Heart right ventricle (tissue), 16 donors: Measurements from ENCODE around the gene IDH3B. TPM values are rescaled to one million over a fixed set of nuclear protein-coding genes. Genes with fewer than 3 reads are reported as not detected.

Source experiments
- ATAC-seq, 8 donors: fragments of 200-7000 bp; cut with Tn5 transposase; one replicate each; pipeline ENCODE4 v1.9.1; 2020; ENCODE audit warnings: mild to moderate bottlenecking in 8 of 8, moderate library complexity in 8 of 8, moderate number of reproducible peaks in 1 of 8
- DNase-seq, 2 donors: peaks; one replicate each; pipeline ENCODE4 v3.0.0-alpha.2; 2020
- H3K27ac ChIP-seq, 10 donors: fragments of 200-600 bp; sonication (generic) in 2 of 10; one replicate each; pipeline versions ENCODE4 v1.5.0 to v1.8.0; 2020 to 2022; ENCODE audit warnings: mild to moderate bottlenecking in 3 of 10
- H3K27me3 ChIP-seq, 7 donors: fragments of 200-600 bp; one replicate each; pipeline ENCODE4 v1.8.0; 2021 to 2022; ENCODE audit warnings: mild to moderate bottlenecking in 2 of 7
- H3K36me3 ChIP-seq, 9 donors: fragments of 200-600 bp; sonication (generic) in 1 of 9; one replicate each; pipeline versions ENCODE4 v1.5.0 to v1.8.0; 2020 to 2022; ENCODE audit warnings: mild to moderate bottlenecking in 2 of 9
- H3K4me1 ChIP-seq, 9 donors: fragments of 200-600 bp; sonication (generic) in 1 of 9; one replicate each; pipeline versions ENCODE4 v1.5.0 to v1.8.0; 2020 to 2022; ENCODE audit warnings: mild to moderate bottlenecking in 4 of 9
- H3K4me3 ChIP-seq, 10 donors: fragments of 200-600 bp; sonication (generic) in 2 of 10; one replicate each; pipeline versions ENCODE4 v1.5.0 to v1.8.0; 2020 to 2022; ENCODE audit warnings: mild to moderate bottlenecking in 7 of 10, moderate library complexity in 2 of 10
- H3K9me3 ChIP-seq, 11 donors: fragments of 200-600 bp in 10 of 11; sonication (generic) in 2 of 11; one replicate each; pipeline versions ENCODE4 v1.5.0 to v1.8.0; 2013 to 2022; ENCODE audit warnings: mild to moderate bottlenecking in 2 of 11, control low read depth in 1 of 11, moderate library complexity in 1 of 11
- CTCF ChIP-seq, 9 donors: fragments of 200-600 bp; sonication (generic) in 2 of 9; IDR thresholded peaks; one replicate each; pipeline versions ENCODE4 v1.5.0 to v1.8.0; 2021 to 2022; ENCODE audit warnings: antibody characterized with exemption in 9 of 9, mild to moderate bottlenecking in 5 of 9, moderate library complexity in 1 of 9
- WGBS, 2 donors: extraction: QIAGEN DNeasy Blood & Tissue Kit; methylation state at CpG; one replicate each; pipeline ENCODE4 v1.1.7; 2013; ENCODE audit warnings: inconsistent platforms in 1 of 2; 5-methylcytosine and 5-hydroxymethylcytosine counted together
- intact Hi-C, 10 donors: fragments of 100-400 bp; cut with DNase I; formaldehyde crosslinking; loops; one replicate each; pipeline versions ENCODE4 v1.11.1 to v1.14.2; 2022
- polyA plus RNA-seq, 2 donors: library from polyadenylated mRNA; stranded (reverse); fragments of 200-250 nt; gene quantifications; one replicate each; pipeline ENCODE4 v1.2.3, GENCODE V29; 2013
- total RNA-seq, 10 donors: library from RNA; stranded (reverse); fragmentation: NEBNext Ultra II Directional in 3 of 10; extraction: Animal tissue kit (Norgen Biotek cat#: 25700) in 3 of 10; gene quantifications; one replicate each; pipeline versions ENCODE4 v1.2.1 to v1.2.4, GENCODE V29; 2021 to 2023
- donor health status: Arrhythmogenic right ventricular cardiomyopathy.
- donor health status: ischemic (EF 13 %, LVEDD 7.1; RV severe dilation, severe dysfunction).
- donor health status: healthy with polysubstance abuse.
- donor health status: DM: no; HTN: yes; CAD: no.
- donor health status: DM: no; HTN: no; CAD: no.
- donor health status: ischemic (EF 25% LVEDD 6.9; RV normal size, moderate dysfunction).
- donor health status: ischemic (EF 25% LVEDD 5.7; RV mildly dilated, moderate dysfunction).
- donor health status: healthy.
- donor health status: DM: yes; HTN: yes; CAD: no.
- donor health status: Ischemic cardiomyopathy.
- donor health status: ischemic (EF 35%, LVEDD 5.7; RV mildly dilated, moderate dysfunction).
- donor health status: nonischemic (EF 11% LVEDD 7.7; RV severe dilation, severe dysfunction).
- donor health status: DM: yes; HTN: yes; CAD: no.
- donor health status: PGD.
- donor health status: ischemic (EF 29% LVEDD 5.4; RV normal size, mild dysfunction).
- donor health status: nonischemic (EF 23%, LVEDD 6.1; RV moderate dilation, normal function).

Gene IDH3B
- total and polyA plus RNA-seq, 12 donors: 120 to 264 (median 217) TPM

- intact Hi-C loops: loop anchor here in 2 of 10 donors (5.0 to 10.0 kb wide), 3 partner anchors 45 to 163 kb away; partner anchors contain the start of genes PCED1A (in 1 of the 2) and VPS16 (in 1 of the 2)
- ATAC-seq (peak; percentile 40 to 70 (median 56)), DNase-seq (peak; percentile 44 to 59)
- H3K36me3 ChIP-seq: no peaks in the 10 kb centered on the region
- no peak for TF ChIP-seq CTCF (IDR thresholded peaks at IDR 0.05)
- H3K9me3 ChIP-seq: no peaks in the 10 kb centered on the region
- peaks cover 0 to 78% (median 14%) of the 10 kb centered on the region in 7 donors for H3K27me3 ChIP-seq
- H3K4me3 ChIP-seq: peak within 1 kb of the TSS; percentile 14 to 64 (median 54)
- peaks cover 0 to 25% (median 6%) of the 10 kb centered on the region in 9 donors for H3K4me1 ChIP-seq
- 3% methylated on average over 54 to 86 of the region's 106 CpGs for WGBS, 2 donors
- peak within 1 kb of the TSS; percentile 28 to 92 (median 80) for H3K27ac ChIP-seq
These were observed 28.2 kb upstream of the IDH3B start, which contains the start of gene EBF4 for GRCh38 chr20:2692036-2692885. Gene EBF4, plus strand, starts transcription at chr20:2692780. Its CDS starts 866 bp downstream, at chr20:2693646.

GRCh38 chr20:2691663-2692035 lies 27.6 kb upstream of the IDH3B start:
- intact Hi-C loops: loop anchor here in 3 of 10 donors (2.0 to 10.0 kb wide), 4 partner anchors 46 to 163 kb away; partner anchors contain the start of genes PCED1A (in 2 of the 3) and VPS16 (in 2 of the 3)
- H3K36me3 ChIP-seq: no peaks in the 10 kb centered on the region
- peaks cover 0 to 82% (median 14%) of the 10 kb centered on the region in 7 donors for H3K27me3 ChIP-seq
- TF ChIP-seq CTCF (IDR thresholded peaks at IDR 0.05): no peak
- H3K27ac ChIP-seq: peak overlapping the region in 8 of 10 donors; percentile 79 to 92 (median 82)
- H3K4me3 ChIP-seq: peak overlapping the region in 8 of 10 donors; percentile 45 to 64 (median 56)
- H3K4me1 ChIP-seq: peaks cover 0 to 25% (median 6%) of the 10 kb centered on the region in 9 donors
- ATAC-seq (peak in 2 of 8 donors; percentile 2 to 3), DNase-seq (no peak)
- H3K9me3 ChIP-seq: no peaks in the 10 kb centered on the region
- 64 to 73% methylated on average over 10 of the region's 10 CpGs for WGBS, 2 donors

DNA sequence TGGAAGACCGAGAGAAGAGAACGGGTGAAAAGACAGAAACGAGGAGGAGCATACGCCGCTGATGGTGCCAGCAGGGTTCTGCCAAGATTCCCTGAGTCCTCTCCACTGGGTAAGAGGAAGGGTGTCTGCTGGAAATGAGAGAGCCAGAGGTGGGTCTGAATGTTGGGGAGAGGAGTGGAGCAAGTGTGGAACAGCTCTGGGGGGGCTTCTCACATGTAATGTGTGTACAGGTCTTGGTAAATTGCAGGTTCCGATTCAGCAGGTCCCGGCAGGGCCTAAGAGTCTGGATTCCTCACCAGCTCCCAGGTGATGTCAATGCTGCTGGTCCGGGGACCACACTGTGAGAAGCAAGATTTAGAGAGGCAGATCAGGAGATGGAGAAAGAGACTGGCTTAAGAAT lies 27.1 kb upstream of the IDH3B start:
- Histone ChIP-seq H3K36me3 (no peaks in the 10 kb centered on the region), H3K9me3 (no peaks in the 10 kb centered on the region), H3K4me1 (peaks cover 0 to 25% (median 6%) of the 10 kb centered on the region in 9 donors), H3K4me3 (no peak overlapping the region), H3K27me3 (peaks cover 0 to 81% (median 14%) of the 10 kb centered on the region in 7 donors), H3K27ac (peak overlapping the region in 1 of 10 donors; percentile 92)
- intact Hi-C loops: loop anchor here in 3 of 10 donors (2.0 to 10.0 kb wide), 4 partner anchors 46 to 164 kb away; partner anchors contain the start of genes PCED1A (in 2 of the 3) and VPS16 (in 2 of the 3)
- ATAC-seq (no peak), DNase-seq (no peak)
- no peak for TF ChIP-seq CTCF (IDR thresholded peaks at IDR 0.05)
- 84 to 87% methylated on average over 8 of the region's 8 CpGs for WGBS, 2 donors

- no peak overlapping the region for H3K4me3 ChIP-seq
- H3K9me3 ChIP-seq: no peaks in the 10 kb centered on the region
- intact Hi-C loops: loop anchor here in 3 of 10 donors (2.0 to 10.0 kb wide), 4 partner anchors 47 to 164 kb away; partner anchors contain the start of genes PCED1A (in 2 of the 3) and VPS16 (in 2 of the 3)
- WGBS, 2 donors: 79% methylated on average over 6 of the region's 6 CpGs
- no peak for ATAC-seq
- no peak for TF ChIP-seq CTCF (IDR thresholded peaks at IDR 0.05)
- no peak for DNase-seq
- no peaks in the 10 kb centered on the region for H3K36me3 ChIP-seq
- peaks cover 0 to 77% (median 16%) of the 10 kb centered on the region in 7 donors for H3K27me3 ChIP-seq
- peaks cover 0 to 25% (median 6%) of the 10 kb centered on the region in 9 donors for H3K4me1 ChIP-seq
- no peak overlapping the region for H3K27ac ChIP-seq
These were observed 26.7 kb upstream of the IDH3B start for GRCh38 chr20:2690718-2691117.
